GM12874 (cell line): Measurements from ENCODE around the gene FAM228A.

Experiments used
- TF ChIP-seq, protein P1 (sequence below): IDR thresholded peaks from 2 replicates; pipeline ENCODE4 v1.5.1; 2011; ENCODE audit warnings: low read depth, mild to moderate bottlenecking, control low read depth, low read length, moderate library complexity; ENCODE audit not compliant: insufficient read depth

FAM228A gene

DNA sequence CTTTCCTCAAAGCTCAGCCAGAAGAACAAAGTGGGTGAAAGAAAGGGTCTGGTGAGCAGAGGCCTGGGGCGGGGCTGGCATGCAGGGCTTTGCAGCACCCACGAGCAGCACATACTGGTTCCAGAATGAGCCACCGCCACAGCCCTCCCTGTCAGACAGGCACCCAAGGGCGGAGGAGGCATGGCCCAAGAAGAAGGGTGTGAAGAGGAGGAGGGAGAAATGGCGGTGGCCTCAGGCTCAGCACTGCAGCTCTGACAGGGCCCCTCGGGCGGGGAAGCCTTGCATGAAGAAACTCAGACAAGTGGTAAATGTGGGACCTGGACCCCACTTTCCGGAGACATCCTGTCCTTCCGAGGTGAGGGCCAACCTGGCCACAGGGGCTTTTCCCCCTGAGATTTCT is 15.7 kb downstream of the FAM228A start:
- TF ChIP-seq, protein P1, sequence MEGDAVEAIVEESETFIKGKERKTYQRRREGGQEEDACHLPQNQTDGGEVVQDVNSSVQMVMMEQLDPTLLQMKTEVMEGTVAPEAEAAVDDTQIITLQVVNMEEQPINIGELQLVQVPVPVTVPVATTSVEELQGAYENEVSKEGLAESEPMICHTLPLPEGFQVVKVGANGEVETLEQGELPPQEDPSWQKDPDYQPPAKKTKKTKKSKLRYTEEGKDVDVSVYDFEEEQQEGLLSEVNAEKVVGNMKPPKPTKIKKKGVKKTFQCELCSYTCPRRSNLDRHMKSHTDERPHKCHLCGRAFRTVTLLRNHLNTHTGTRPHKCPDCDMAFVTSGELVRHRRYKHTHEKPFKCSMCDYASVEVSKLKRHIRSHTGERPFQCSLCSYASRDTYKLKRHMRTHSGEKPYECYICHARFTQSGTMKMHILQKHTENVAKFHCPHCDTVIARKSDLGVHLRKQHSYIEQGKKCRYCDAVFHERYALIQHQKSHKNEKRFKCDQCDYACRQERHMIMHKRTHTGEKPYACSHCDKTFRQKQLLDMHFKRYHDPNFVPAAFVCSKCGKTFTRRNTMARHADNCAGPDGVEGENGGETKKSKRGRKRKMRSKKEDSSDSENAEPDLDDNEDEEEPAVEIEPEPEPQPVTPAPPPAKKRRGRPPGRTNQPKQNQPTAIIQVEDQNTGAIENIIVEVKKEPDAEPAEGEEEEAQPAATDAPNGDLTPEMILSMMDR = no peak

DNA sequence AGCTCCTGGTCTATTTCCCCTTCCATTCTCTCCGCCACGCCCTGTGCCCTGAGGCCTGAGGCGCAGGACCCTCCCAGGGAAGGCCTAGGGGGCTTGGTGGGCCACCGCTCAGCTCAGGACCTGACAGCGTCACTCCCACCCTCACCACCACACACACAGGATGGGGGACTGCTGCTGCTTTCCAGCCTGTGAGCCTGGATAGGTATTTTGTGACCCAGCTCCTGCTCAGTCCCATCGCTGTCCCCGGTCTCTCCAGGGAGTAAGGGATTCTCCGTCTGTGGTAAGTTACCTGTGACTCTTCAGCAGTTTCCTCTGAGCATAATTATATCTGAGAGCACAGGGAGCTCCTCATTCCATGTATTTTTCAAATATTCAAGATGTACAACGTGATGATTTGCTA is 16.3 kb downstream of the FAM228A start:
- TF ChIP-seq, protein P1 = no peak

DNA sequence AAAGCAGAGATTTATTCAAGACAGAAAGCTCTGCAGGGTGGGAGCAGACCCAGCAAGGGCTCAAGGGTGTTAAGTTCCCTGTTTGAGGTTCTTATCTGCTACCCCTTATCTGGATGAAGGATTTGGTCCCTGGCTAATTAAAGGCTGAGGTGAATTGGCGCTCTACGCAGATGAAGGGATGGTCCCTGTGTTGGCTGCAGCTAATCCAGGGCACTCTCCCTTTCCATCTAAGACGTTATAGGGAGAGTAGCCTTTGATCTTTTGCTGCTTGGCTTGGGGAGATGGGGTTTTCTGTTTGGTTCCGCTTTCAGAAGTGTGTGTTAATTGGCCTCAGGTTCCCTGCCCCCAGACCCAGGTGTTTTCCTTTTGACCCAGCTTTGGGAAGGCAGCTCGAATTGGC is 17.0 kb downstream of the FAM228A start:
- TF ChIP-seq, protein P1 = no peak

DNA sequence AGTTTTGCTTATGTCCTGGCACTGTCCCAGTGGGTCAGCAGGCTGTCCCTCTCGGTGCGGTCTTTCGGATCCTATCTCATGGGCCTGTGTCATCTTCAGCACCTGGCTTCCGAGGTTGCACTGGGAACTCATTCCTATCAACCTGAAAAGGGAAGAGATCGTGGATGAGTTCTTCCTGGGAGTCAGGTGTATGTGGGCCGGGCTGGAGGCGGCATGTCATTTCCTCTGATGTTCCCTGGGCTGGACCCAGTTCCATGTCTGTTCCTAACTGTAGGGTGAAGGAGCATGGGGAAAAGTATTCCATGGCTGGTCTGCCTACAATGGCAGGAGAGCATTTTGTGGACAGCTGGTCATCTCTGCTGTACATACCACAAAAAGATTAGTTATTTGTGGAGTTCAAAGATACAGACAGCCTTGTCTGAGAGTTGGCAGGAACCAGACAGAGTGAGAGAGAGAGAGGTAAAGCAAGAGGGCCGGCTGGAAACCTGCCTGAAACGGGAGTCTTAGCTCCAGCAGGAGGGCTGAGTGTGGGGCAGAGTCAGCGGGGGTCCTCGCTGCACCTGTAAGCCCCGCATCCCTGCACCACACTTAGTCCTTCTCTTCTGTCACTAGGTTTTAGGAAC is 25.2 kb downstream of the FAM228A start:
- TF ChIP-seq, protein P1 = no peak

DNA sequence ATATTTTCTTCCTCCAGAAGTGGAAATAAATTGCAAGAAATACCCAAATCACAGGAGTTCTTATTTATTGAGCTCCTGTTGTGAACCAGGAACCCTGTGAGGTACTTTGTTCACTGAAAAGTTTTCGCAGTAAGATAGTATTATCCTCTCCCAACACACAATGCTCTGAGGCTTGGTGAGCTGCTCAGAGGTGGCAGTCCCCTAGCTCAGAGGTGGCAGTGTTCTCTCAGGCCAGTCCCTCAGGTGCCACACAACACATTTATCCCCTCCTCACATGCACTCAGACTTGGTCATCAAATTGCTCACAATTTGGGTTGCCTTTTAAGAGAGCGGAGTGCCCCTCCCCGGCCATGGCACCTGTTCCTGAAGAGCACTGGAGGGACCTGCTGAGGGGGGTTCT is 25.9 kb downstream of the FAM228A start:
- TF ChIP-seq, protein P1 = no peak

DNA sequence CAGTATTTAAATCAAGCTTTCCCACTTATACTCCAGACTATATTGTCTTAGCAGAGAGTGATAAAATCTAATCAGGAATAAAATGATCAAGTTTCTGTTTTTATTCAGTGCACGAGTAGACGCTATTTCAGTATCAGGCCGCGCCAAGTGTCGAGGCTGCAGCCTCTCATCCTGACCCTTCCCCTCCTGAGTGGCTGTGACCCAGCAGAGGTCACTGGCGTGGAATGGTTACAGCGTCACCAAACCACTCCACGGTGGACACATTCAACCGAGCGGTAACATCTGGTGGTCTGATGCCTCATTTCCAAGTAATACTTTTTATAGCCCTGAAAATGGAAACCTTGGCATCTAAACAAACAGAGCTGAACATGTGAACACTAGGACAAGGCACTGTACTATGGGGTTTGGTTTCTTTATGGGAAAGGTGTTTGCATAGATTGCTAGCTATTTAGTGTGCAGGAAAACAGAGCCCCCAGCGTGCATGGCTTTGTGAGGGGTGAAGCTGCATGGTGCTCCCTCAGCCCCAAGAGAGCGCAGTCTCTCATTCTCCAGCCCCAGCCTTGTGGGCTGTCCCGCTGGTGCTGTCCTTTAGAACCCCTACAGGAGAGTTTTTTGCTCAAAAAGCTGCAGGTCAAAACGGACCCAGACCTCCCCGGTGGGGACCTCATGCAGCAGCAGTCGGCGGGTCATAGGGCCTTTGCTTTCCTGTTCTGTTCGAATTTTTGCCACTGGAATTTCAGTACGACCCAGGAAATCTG is 28.4 kb downstream of the FAM228A start:
- TF ChIP-seq, protein P1 = no peak

DNA sequence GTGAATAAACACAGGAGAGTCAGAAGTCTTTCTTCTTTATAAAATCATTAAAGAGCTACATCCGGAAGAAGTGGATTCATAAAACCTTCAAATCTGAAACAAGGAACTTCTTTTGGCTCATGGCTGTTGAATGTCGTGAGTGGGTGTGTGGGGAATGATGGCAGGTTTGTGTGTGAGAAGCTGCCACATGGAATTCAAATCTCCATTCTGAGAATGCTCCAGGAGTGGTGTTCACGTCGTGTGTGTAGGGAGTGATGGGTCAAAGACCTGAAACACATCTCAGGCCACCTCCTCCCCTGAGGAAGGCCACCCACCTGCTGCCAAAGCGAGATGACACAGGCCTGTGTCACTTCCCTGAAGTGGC is 28.9 kb downstream of the FAM228A start:
- TF ChIP-seq, protein P1 = no peak
